GM10266 (cell line): ENCODE data around the gene OR52E8.
A peak's percentile ranks its signal among the peaks of the same experiment; 100 is the strongest.

ENCODE experiments used
- DNase-seq: peaks from one replicate; pipeline ENCODE4 v3.0.0; 2012; ENCODE audit errors: extremely low spot score
- TF ChIP-seq, protein P1 (sequence below): IDR thresholded peaks from 2 replicates; pipeline ENCODE4 v1.5.1; 2012; ENCODE audit warnings: mild to moderate bottlenecking, low read depth; ENCODE audit not compliant: control insufficient read depth, insufficient read depth; ENCODE audit errors: missing control alignments

Gene OR52E8

DNA sequence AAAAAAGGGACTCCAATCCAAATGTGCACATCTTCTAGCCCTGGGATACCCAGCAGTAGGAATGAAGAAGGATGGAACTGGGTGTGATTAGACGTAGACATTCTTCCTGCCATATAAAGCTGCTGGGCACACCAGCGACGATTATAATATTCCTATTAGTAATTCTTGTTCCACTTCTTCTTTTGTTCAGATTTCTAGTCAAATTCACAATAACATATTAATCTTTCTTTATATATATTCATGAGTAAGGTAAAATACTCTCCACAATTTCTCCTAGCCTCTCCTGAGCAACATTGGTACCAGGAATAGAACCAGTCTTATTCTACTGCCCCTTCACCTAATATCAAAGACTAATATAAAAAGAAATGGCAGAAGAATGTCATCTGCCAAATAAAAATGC lies at the start of gene OR52E8:
Gene OR52E8 (minus strand): TSS at position 101 of the 400 bp plus-strand sequence. CDS start 0 bp downstream, at position 101.
- TF ChIP-seq, protein P1, sequence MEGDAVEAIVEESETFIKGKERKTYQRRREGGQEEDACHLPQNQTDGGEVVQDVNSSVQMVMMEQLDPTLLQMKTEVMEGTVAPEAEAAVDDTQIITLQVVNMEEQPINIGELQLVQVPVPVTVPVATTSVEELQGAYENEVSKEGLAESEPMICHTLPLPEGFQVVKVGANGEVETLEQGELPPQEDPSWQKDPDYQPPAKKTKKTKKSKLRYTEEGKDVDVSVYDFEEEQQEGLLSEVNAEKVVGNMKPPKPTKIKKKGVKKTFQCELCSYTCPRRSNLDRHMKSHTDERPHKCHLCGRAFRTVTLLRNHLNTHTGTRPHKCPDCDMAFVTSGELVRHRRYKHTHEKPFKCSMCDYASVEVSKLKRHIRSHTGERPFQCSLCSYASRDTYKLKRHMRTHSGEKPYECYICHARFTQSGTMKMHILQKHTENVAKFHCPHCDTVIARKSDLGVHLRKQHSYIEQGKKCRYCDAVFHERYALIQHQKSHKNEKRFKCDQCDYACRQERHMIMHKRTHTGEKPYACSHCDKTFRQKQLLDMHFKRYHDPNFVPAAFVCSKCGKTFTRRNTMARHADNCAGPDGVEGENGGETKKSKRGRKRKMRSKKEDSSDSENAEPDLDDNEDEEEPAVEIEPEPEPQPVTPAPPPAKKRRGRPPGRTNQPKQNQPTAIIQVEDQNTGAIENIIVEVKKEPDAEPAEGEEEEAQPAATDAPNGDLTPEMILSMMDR = no peak
- DNase-seq = no peak

DNA sequence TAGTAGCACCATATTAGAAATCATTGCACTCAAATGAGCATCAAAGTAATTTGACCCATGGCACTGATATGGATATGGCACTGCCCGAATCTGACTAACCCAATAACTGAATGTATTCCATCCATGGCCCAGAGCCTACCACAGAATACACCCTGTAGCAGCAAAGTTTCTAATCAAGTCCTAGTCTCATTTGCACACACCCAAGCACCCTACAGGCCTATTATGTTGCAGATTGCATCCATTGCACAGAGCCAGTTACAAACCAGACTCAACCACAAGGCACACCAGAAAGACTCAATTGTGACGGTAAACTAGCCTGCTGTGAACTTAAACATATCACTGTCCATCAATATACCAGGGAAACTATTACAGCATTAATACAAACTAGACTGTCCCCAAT lies 42.0 kb upstream of the OR52E8 start:
- DNase-seq = no peak
- TF ChIP-seq, protein P1 = no peak

DNA sequence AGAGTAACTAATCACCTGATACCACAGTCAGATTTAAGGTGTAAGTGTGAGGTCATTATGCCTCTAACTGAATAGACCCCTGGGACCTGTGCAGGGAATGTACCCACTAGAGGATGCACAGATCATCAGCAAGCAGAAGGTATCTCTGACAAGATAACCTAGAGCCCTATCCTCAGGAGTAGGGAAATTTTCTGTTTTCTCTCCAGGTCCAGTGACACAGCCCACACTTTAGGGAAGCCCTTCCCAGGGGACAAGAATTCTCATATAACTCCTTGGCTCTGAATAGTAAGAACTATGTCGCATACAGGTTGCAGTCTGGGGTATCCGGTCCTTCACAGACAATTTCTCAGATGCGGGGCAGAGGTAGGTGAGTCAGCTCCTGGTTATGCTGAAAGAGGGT lies 35.4 kb upstream of the OR52E8 start, which contains the start of gene OR52E5:
Gene OR52E5 (plus strand): TSS at position 301 of the 400 bp plus-strand sequence. CDS start 7,569 bp downstream, outside the sequence.
- TF ChIP-seq, protein P1 = no peak
- DNase-seq = no peak

DNA sequence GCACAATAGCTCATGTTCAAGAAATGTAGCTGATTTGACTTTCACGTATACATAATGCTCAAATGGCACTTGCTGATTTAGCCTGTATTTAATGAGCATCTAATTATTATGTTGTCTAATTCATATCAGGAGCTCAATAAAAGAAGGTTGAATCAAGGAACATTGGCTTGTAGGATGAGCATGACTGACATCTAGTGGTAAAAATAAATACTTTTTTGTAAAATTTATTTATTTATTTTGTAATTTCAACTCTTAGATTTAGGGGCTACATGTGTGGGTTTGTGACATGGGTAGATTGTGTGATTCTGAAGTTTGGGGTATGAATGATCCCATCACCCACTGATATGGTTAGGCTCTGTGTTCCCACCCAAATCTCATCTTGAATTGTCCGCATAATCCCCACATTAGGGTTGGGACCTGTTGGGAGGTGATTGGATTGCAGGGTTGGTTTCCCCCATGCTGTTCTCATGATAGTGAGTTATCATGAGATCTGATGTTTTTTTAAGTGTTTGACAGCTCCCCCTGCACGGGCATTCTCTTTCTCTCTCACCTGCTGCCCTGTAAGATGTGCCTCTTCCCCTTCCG lies 33.8 kb upstream of the OR52E8 start:
- peak; percentile 7 for DNase-seq
- TF ChIP-seq, protein P1 = peak; percentile 15

- DNase-seq = no peak
- TF ChIP-seq, protein P1 = no peak
Observed at GRCh38 chr11:5887661-5888060, 30.2 kb upstream of the OR52E8 start.

DNA sequence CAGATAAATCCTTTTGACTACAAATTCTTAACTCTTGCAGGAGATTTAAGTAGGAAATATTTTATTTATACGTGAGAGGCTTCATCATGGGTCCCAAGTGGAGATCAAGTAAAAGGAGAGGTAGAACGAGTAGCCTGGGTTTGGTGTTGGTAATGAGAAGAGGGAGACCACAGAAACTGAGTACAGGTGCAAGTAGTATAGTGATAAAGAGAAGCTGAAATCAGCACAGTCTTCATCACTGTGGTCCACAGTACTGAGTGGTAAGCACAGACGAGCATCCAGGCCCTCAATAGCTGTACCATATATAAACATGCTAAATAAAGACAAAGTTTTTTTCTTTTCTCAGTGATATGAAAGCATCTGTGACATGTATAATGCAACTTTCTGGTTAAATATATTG lies 29.7 kb upstream of the OR52E8 start:
- TF ChIP-seq, protein P1 = no peak
- DNase-seq = no peak

DNA sequence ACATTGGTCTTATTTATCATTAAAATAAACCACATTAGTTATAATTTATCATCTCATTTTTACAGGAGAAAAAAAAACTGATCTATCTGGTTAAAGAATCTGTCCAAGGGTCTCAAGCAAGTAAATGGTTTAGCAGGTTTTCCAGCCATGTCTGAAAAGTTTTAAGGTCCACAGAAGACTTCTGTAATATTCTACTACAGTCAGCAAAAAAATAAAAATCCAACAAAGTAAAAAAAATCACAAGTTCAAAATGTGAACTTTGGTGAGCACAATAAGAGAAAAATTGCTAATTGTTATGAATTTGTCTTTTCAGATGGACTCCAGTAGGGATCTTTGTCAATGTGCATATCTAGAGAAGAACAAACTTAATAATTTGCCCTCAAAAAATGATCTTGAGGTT lies 24.3 kb upstream of the OR52E8 start:
- TF ChIP-seq, protein P1 = no peak
- no peak for DNase-seq
